Trophoblast cell (in vitro differentiated cells and primary cell): ENCODE results near the gene DNAJC22.

ENCODE experiments used
- DNase-seq, 2 donors: peaks; one replicate each; pipeline ENCODE4 v3.0.0-alpha.2; 2016
- H2AFZ ChIP-seq: 2 replicates; pipeline ENCODE4 v1.6.1; 2013; ENCODE audit warnings: low read length, moderate library complexity, mild to moderate bottlenecking; ENCODE audit not compliant: insufficient read depth, poor library complexity
- H2AK5ac ChIP-seq: 2 replicates; pipeline ENCODE4 v1.6.1; 2013; ENCODE audit warnings: mild to moderate bottlenecking, low read length
- H2BK120ac ChIP-seq: 2 replicates; pipeline ENCODE4 v1.6.1; 2013; ENCODE audit warnings: low read length, mild to moderate bottlenecking, moderate library complexity; ENCODE audit not compliant: insufficient read depth, poor library complexity
- H2BK12ac ChIP-seq: 2 replicates; pipeline ENCODE4 v1.6.1; 2013; ENCODE audit warnings: mild to moderate bottlenecking, low read length, moderate library complexity
- H2BK5ac ChIP-seq: 2 replicates; pipeline ENCODE4 v1.6.1; 2013; ENCODE audit warnings: low read length, low read depth, moderate library complexity, mild to moderate bottlenecking; ENCODE audit not compliant: poor library complexity
- H3K14ac ChIP-seq: 2 replicates; pipeline ENCODE4 v1.6.1; 2013; ENCODE audit warnings: mild to moderate bottlenecking, low read length
- H3K18ac ChIP-seq: 2 replicates; pipeline ENCODE4 v1.6.1; 2013; ENCODE audit warnings: mild to moderate bottlenecking, low read length
- H3K23ac ChIP-seq: 2 replicates; pipeline ENCODE4 v1.6.1; 2013; ENCODE audit warnings: low read length
- H3K27ac ChIP-seq: 2 replicates; pipeline ENCODE4 v1.5.1; 2013; ENCODE audit warnings: low read depth, mild to moderate bottlenecking, inconsistent platforms, low read length, moderate library complexity
- H3K27me3 ChIP-seq: 2 replicates; pipeline ENCODE4 v1.6.1; 2013; ENCODE audit warnings: inconsistent platforms, mild to moderate bottlenecking, low read length, moderate library complexity; ENCODE audit not compliant: insufficient read depth
- H3K36me3 ChIP-seq, 2 experiments: 1 replicate in 1 of 2; 2 replicates in 1 of 2; pipeline ENCODE4 v1.6.1; 2013; ENCODE audit warnings: low read length in 2 of 2, mild to moderate bottlenecking in 2 of 2, moderate library complexity in 1 of 2; ENCODE audit not compliant: insufficient read depth in 2 of 2, control insufficient read depth in 1 of 2
- H3K4ac ChIP-seq: 2 replicates; pipeline ENCODE4 v1.6.1; 2013; ENCODE audit warnings: low read depth, mild to moderate bottlenecking, low read length, moderate library complexity
- H3K4me1 ChIP-seq, 2 experiments: 1 replicate in 1 of 2; 2 replicates in 1 of 2; pipeline ENCODE4 v1.6.1; 2013; ENCODE audit warnings: low read length in 2 of 2, mild to moderate bottlenecking in 2 of 2, moderate library complexity in 1 of 2; ENCODE audit not compliant: insufficient read depth in 2 of 2, control insufficient read depth in 1 of 2
- H3K4me2 ChIP-seq: 2 replicates; pipeline ENCODE4 v1.6.1; 2013; ENCODE audit warnings: inconsistent platforms, mild to moderate bottlenecking, low read length, moderate library complexity
- H3K4me3 ChIP-seq: 2 replicates; pipeline ENCODE4 v1.5.1; 2013; ENCODE audit warnings: mild to moderate bottlenecking, low read depth, low read length, inconsistent platforms
- H3K79me1 ChIP-seq: one replicate; pipeline ENCODE4 v1.6.1; 2013; ENCODE audit warnings: low read length
- H3K79me2 ChIP-seq: 2 replicates; pipeline ENCODE4 v1.6.1; 2013; ENCODE audit warnings: low read length, mild to moderate bottlenecking; ENCODE audit not compliant: control insufficient read depth, insufficient read depth, poor library complexity
- H3K9ac ChIP-seq: 2 replicates; pipeline ENCODE4 v1.6.1; 2013; ENCODE audit warnings: mild to moderate bottlenecking, low read length
- H3K9me3 ChIP-seq: 2 replicates; pipeline ENCODE4 v1.6.1; 2013; ENCODE audit warnings: low read depth, mild to moderate bottlenecking, control low read depth, inconsistent platforms, low read length; ENCODE audit not compliant: insufficient read depth
- H4K12ac ChIP-seq: 2 replicates; pipeline ENCODE4 v1.6.1; 2013; ENCODE audit warnings: low read depth, mild to moderate bottlenecking, low read length, moderate library complexity
- H4K8ac ChIP-seq: 2 replicates; pipeline ENCODE4 v1.6.1; 2013; ENCODE audit warnings: low read depth, mild to moderate bottlenecking, low read length, moderate library complexity
- H4K91ac ChIP-seq: one replicate; pipeline ENCODE4 v1.6.1; 2013; ENCODE audit warnings: low read depth, mild to moderate bottlenecking, low read length, moderate library complexity
- WGBS: extraction: QIAGEN DNeasy Blood & Tissue Kit; methylation state at CpG from one replicate; pipeline ENCODE4 v1.1.7; 2013; ENCODE audit warnings: missing lambda C conversion rate; ENCODE audit not compliant: insufficient read length, insufficient coverage; ENCODE audit errors: extremely low coverage; 5-methylcytosine and 5-hydroxymethylcytosine counted together

Gene DNAJC22

GRCh38 chr12:49348781-49349180 is 2.1 kb downstream of the DNAJC22 start:
- Histone ChIP-seq H3K23ac (no peak overlapping the region), H3K9me3 (peaks cover 7% of the 10 kb centered on the region), H3K79me2 (no peaks in the 10 kb centered on the region), H4K12ac (no peak overlapping the region), H3K4me2 (no peak overlapping the region), H2AK5ac (no peak overlapping the region), H3K4ac (no peak overlapping the region), H3K36me3 (no peaks in the 10 kb centered on the region), H3K9ac (no peak overlapping the region), H2BK120ac (no peak overlapping the region), H2BK5ac (no peak overlapping the region), H3K14ac (no peak overlapping the region), H4K91ac (no peak overlapping the region), H2BK12ac (no peak overlapping the region), H3K27me3 (peaks cover 34% of the 10 kb centered on the region), H2AFZ (no peak overlapping the region), H3K18ac (no peak overlapping the region), H3K27ac (no peak overlapping the region), H3K79me1 (no peaks in the 10 kb centered on the region), H3K4me3 (no peak overlapping the region), H4K8ac (no peak overlapping the region), H3K4me1 (peaks cover 12 to 15% of the 10 kb centered on the region in 2 experiments)
- DNase-seq: no peak
- no CpG with 5 or more reads among the region's 5 CpGs for WGBS

- H2AFZ ChIP-seq: no peak overlapping the region
- H3K4me1 ChIP-seq: peaks cover 12 to 15% of the 10 kb centered on the region in 2 experiments
- H3K23ac ChIP-seq: no peak overlapping the region
Observed at GRCh38 chr12:49349266-49349665, 2.6 kb downstream of the DNAJC22 start.

GRCh38 chr12:49352351-49352750 is 5.7 kb downstream of the DNAJC22 start:
- Histone ChIP-seq H4K91ac (no peak overlapping the region), H4K8ac (no peak overlapping the region), H2AK5ac (no peak overlapping the region), H2BK5ac (no peak overlapping the region), H3K23ac (no peak overlapping the region), H3K9ac (no peak overlapping the region), H3K18ac (no peak overlapping the region), H3K4me3 (no peak overlapping the region), H3K79me2 (no peaks in the 10 kb centered on the region), H3K27ac (no peak overlapping the region), H3K4ac (no peak overlapping the region), H3K9me3 (peaks cover 3% of the 10 kb centered on the region), H3K36me3 (no peaks in the 10 kb centered on the region), H2AFZ (no peak overlapping the region), H3K4me1 (peaks cover 3 to 5% of the 10 kb centered on the region in 2 experiments), H3K4me2 (no peak overlapping the region), H3K79me1 (no peaks in the 10 kb centered on the region), H2BK120ac (no peak overlapping the region), H3K27me3 (peaks cover 2% of the 10 kb centered on the region), H2BK12ac (no peak overlapping the region), H3K14ac (no peak overlapping the region), H4K12ac (no peak overlapping the region)
- WGBS: no CpG with 5 or more reads among the region's 2 CpGs
- no peak for DNase-seq

More at GRCh38 chr12:49349266-49349665, 2.6 kb downstream of the DNAJC22 start:
- no peak overlapping the region for H3K4ac ChIP-seq
- no peak overlapping the region for H4K8ac ChIP-seq
- no peak overlapping the region for H4K12ac ChIP-seq
- no peak overlapping the region for H3K27ac ChIP-seq
- no peak for DNase-seq
- no peak overlapping the region for H3K9ac ChIP-seq
- no peaks in the 10 kb centered on the region for H3K36me3 ChIP-seq
- no peak overlapping the region for H2BK5ac ChIP-seq
- peaks cover 7% of the 10 kb centered on the region for H3K9me3 ChIP-seq
- H3K14ac ChIP-seq: no peak overlapping the region
- no peak overlapping the region for H2BK120ac ChIP-seq
- H3K4me3 ChIP-seq: no peak overlapping the region
- no peak overlapping the region for H3K18ac ChIP-seq
- H3K27me3 ChIP-seq: peaks cover 29% of the 10 kb centered on the region
- H2BK12ac ChIP-seq: no peak overlapping the region
- H3K79me2 ChIP-seq: no peaks in the 10 kb centered on the region
- H3K4me2 ChIP-seq: no peak overlapping the region
- H3K79me1 ChIP-seq: no peaks in the 10 kb centered on the region
- no peak overlapping the region for H2AK5ac ChIP-seq
- no peak overlapping the region for H4K91ac ChIP-seq
- WGBS: no CpG with 5 or more reads among the region's 11 CpGs

- no peak overlapping the region for H3K18ac ChIP-seq
- H2BK5ac ChIP-seq: no peak overlapping the region
- no peak overlapping the region for H3K27ac ChIP-seq
- WGBS: no CpG with 5 or more reads among the region's 10 CpGs
- no peak overlapping the region for H2BK120ac ChIP-seq
- H2AFZ ChIP-seq: no peak overlapping the region
- no peak overlapping the region for H3K4ac ChIP-seq
- H4K8ac ChIP-seq: no peak overlapping the region
- no peak for DNase-seq
- no peak overlapping the region for H2AK5ac ChIP-seq
- H3K27me3 ChIP-seq: no peaks in the 10 kb centered on the region
- no peak overlapping the region for H3K4me2 ChIP-seq
- H2BK12ac ChIP-seq: no peak overlapping the region
- H3K36me3 ChIP-seq: no peaks in the 10 kb centered on the region
- H3K4me1 ChIP-seq: no peaks in the 10 kb centered on the region
- H4K91ac ChIP-seq: no peak overlapping the region
- no peaks in the 10 kb centered on the region for H3K79me1 ChIP-seq
- H3K4me3 ChIP-seq: no peak overlapping the region
- H3K79me2 ChIP-seq: no peaks in the 10 kb centered on the region
- H3K9ac ChIP-seq: no peak overlapping the region
- no peaks in the 10 kb centered on the region for H3K9me3 ChIP-seq
- no peak overlapping the region for H3K23ac ChIP-seq
- H4K12ac ChIP-seq: no peak overlapping the region
- no peak overlapping the region for H3K14ac ChIP-seq
Observed at GRCh38 chr12:49355913-49356312, 9.2 kb downstream of the DNAJC22 start.
